Stromal cell of bone marrow (primary cell): ENCODE data around the gene PCNX2.

Experiments
- DNase-seq: peaks from one replicate; pipeline ENCODE4 v3.0.0-alpha.2; 2012; ENCODE audit warnings: low read depth

The PCNX2 gene

DNA sequence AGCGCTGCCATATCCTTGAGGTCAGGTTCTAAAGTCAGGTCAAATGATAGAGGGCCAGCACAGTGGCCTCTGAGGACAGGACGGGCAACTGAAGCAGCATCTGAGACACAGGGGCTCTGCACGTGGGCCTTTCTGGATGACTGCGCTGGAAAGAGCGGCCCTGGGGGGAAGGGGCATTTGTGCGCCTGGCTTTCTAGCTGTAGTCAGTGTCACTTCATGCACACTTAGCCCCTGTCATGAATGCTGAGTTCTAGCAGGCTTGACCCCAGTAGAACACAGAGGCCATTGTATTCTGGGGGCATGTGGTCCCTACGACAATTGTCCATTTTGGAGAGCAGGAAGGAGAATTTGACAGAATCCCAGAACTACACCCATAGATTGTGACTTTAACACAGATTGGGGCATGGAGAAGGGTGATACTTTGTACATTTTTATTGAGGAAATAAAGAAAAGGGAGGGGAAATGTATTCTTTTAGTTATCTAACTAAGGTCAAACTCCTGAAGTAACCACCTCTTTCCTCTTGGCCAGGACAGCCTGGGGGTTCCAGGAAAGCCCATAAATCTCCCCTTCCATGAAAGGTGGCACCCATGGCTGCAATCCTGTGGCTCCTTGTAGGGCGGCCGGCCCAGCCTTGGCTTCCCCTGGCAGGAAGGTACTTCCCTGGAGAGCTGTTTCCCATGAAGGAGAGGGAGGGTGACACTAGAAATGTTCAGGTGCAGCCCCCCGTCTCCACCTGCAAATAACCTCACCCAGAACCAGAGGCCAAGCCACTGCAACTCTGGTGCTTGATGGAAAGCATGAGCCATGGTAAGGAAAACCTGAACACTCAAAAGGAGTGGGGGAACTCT is 310.7 kb downstream of the PCNX2 start:
- no peak for DNase-seq

GRCh38 chr1:232983817-232984567 is 311.5 kb downstream of the PCNX2 start:
- no peak for DNase-seq

- DNase-seq = no peak
Observed at GRCh38 chr1:232983375-232983774, 312.1 kb downstream of the PCNX2 start.

DNA sequence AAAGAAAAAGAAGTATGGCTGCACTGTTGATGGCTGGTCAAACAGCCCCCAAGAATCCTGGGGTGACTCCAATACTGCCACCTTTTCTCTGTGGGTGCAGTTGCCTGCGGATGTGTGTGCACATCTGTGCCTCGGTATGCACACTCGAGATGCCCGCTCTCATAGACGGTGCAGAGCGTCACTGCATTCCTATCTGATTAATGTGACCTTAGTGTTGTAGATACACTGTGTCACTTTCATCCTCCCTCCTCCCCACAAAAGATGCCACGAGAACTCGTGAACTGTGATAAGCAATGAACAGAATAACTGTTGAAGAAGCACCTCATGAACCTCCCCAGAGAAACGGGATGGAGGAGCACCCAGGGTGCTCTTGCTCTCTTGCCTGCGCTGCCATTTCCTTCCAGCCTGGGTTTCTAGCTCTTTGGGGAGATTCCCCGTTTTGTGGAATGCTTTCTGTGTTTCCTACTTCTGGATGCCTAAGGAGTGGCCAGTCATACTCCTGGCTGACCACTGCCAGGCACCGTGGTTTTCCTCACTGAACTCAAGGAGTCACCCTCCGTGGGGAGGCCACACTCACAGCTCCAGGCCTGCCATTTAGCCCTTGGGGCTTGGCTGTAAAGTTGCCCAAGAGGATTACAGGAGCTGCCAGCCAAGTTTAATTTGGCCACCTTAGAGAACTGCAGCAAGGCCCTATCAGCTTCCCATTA is 313.1 kb downstream of the PCNX2 start:
- peak; percentile 4 for DNase-seq

DNA sequence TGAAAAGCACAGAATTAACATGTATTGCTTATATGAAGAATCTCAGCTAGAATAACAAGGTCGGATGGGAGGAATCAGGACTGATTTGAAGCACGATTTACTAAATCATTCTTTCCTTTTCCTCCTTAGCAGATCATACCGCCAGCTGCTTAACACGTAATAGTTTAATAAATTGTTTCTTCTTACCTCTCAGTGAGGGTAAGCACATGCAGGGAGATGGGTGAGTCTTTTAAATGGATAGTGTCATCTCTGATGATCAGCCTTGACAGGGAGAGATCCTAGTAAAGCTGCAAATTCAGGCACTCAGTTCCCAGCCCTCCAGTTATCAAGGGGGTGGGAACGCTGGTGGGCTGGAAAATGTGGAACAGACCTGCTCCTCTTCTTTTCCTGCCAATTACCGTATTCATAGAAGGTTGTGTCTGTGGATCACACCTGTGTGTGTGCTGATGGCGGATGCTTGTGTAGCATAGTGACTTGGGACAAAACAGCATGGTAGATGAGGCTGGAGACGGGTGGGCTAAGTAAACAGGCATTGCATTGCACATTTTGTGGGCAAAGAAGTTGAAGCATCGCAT is 314.5 kb downstream of the PCNX2 start:
- no peak for DNase-seq

- no peak for DNase-seq
Observed at GRCh38 chr1:232980355-232980978, 315.1 kb downstream of the PCNX2 start.

DNA sequence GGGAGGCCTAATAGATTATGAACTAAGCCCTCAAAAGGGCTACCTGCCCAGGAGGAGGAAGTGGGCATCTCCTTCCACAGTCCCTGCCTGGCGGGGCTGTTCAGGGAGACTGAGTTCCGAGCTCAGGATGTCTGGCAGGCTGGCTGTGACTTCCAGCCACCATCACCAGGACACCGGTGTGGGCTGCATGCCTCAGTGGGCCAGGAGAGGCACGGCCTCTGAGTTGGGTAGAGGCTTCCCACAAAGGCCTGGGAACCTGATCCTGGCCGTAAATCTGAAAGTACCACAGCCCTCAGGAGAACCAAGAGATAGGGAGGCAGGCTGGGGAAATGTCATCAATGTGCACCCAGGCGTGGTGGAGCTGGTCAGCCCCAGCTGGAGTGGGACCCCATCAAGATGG is 316.0 kb downstream of the PCNX2 start:
- DNase-seq = no peak

DNA sequence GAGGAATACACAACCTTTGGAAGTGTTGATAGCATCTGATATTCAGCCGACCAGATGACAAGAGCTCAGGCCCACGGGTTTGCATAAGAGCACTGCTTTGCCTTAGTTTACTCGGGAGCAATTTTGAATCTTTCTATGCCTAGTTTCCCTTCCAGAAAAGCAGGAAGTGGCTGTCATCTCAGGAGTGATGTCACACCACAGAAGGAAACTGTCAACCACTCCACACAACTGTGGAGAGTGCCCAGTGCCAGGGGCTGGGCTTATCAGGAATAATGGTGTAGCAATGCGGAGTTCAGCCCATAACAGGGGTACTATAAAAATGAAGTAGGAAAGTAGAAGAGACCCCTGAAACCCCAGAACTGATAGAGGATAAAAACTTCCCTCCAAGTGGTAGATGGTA is 316.7 kb downstream of the PCNX2 start:
- no peak for DNase-seq

- no peak for DNase-seq
Observed at GRCh38 chr1:232978091-232978634, 317.4 kb downstream of the PCNX2 start.

DNA sequence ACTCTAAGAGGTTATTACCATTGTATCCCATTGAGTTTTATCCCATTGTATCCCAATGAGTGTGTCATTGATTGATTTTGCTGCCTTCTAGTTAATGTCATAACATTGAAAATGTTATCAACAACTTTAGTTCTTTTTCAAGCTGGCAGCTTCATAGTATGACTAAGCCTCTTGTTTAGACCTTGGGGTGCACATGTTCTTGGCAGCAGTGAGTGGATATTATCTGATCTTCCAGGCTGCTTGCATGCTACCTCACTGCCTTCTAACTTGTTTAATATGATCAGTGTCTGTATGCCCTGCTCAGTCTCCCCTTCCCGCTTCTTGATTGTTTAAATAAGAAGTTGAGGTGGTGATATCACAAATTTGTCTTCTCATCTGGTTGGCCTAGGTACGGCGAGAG is 320.6 kb downstream of the PCNX2 start:
- no peak for DNase-seq

DNA sequence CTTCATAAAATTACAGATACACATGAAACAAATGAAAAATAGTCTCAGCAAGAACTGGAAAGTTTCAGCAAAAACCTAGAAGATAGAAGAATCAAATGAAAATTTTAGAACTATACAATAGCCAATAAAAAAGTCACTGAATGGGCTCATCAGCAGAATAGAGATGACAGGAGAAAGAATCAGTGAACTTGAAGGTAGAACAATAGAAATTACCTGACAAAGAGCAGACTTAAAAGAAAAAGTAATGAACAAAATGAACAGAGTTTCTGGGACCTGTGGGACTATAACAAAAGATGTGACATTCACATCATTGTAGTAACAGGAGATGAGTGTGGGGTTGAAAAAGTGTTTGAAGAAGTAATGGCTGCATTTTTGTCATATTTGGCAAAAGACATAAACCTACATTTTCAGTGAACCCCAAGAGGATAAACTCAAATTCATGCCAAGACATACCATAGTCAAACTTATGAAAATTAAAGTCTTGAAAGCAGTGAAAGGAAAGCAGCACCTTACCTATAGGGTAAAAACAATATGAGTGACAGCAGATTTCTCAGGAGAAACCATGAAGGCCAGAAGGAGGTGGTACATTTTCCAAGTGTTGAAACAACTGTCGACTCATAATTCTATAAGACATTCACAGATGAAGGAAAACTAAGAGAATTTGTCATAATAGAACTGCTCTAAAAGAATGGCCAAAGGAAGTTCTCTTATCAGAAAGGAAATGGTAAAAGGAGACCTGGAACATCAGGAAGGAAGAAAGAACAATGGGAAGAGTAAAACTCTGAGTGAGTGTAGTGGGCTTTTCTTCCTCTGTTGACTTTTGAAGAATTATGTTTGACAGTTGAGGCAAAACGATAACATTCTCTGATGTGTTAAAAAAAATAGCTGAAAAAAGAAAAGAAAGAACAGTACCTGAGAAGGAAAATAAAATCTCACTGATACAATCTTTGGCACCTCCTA is 321.6 kb downstream of the PCNX2 start:
- no peak for DNase-seq

- DNase-seq = no peak
Observed at GRCh38 chr1:232970508-232970907, 325.0 kb downstream of the PCNX2 start.

- DNase-seq = no peak
Observed at GRCh38 chr1:232969799-232970198, 325.7 kb downstream of the PCNX2 start.

GRCh38 chr1:232968965-232969364 is 326.6 kb downstream of the PCNX2 start:
- DNase-seq = peak; percentile 38

- no peak for DNase-seq
Observed at GRCh38 chr1:232968391-232968790, 327.1 kb downstream of the PCNX2 start.

GRCh38 chr1:232966663-232967062 is 328.9 kb downstream of the PCNX2 start:
- no peak for DNase-seq

GRCh38 chr1:232965912-232966217 is 329.7 kb downstream of the PCNX2 start:
- no peak for DNase-seq

- no peak for DNase-seq
Observed at GRCh38 chr1:232965124-232965911, 330.2 kb downstream of the PCNX2 start.

DNA sequence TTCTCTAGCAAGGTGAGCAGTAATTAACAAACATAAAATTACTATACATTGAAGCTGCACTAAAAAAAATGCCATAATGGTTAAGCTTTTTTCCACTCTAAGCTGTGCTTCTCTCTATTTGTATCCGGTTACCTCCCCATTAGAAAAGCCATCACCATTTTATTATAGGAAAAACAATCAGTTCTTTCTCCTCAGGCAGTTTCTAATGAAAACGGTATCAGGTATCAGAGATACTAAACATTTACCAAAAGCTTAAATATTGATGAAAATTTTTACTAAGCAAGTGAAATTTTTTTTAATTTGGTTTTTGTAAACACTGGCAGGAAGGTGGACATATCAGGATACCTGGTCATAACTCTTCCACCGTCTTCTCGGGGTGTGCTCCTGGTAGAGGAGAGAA is 330.9 kb downstream of the PCNX2 start:
- DNase-seq = no peak
